OCI-LY7 (cell line): ENCODE data around the gene DDX10. TPM values are rescaled to one million over a fixed set of nuclear protein-coding genes. Genes with fewer than 3 reads are reported as not detected.

Experiments
- BruUV-seq: library from RNA; stranded (reverse); fragments of 400-500 nt; replicated peaks from 2 replicates; lab custom pipeline; 2021; lab: Mats Ljungman, UMichigan
- CTCF ChIA-PET: fragments of 300-600 bp; sonication (Branson Sonifier 250); formaldehyde crosslinking; loops from one replicate; lab custom pipeline; 2022; ENCODE audit warnings: antibody characterized with exemption; ENCODE audit not compliant: unreplicated experiment; lab: Charles Lee
- POLR2A ChIA-PET: fragments of 300-600 bp; sonication (Branson Sonifier 250); formaldehyde crosslinking; loops from one replicate; lab custom pipeline; 2022; ENCODE audit warnings: antibody characterized with exemption; lab: Charles Lee
- DNase-seq: peaks from one replicate; pipeline ENCODE4 v3.0.0-alpha.2; 2015; ENCODE audit warnings: low spot score
- H2AFZ ChIP-seq: fragments of 200-600 bp; sonication (generic), shearing (Covaris generic); 2 replicates; pipeline ENCODE4 v1.6.1; 2014; ENCODE audit warnings: mild to moderate bottlenecking, antibody characterized with exemption, low read length, moderate library complexity
- H3K27ac ChIP-seq: fragments of 200-600 bp; sonication (generic); 2 replicates; pipeline ENCODE4 v1.5.1; 2014; ENCODE audit warnings: mixed run types, low read depth, mild to moderate bottlenecking, moderate library complexity, low read length, inconsistent platforms; ENCODE audit not compliant: poor library complexity, severe bottlenecking
- H3K36me3 ChIP-seq: fragments of 200-600 bp; sonication (generic); 2 replicates; pipeline ENCODE4 v1.6.1; 2014; ENCODE audit warnings: mild to moderate bottlenecking, antibody characterized with exemption, low read length, moderate library complexity, mixed read lengths; ENCODE audit not compliant: insufficient read depth
- H3K4me1 ChIP-seq: fragments of 200-600 bp; sonication (generic); 2 replicates; pipeline ENCODE4 v1.5.1; 2014; ENCODE audit warnings: mild to moderate bottlenecking, low read length; ENCODE audit not compliant: insufficient read depth, poor library complexity, severe bottlenecking
- H3K4me2 ChIP-seq: fragments of 200-600 bp; sonication (generic); 2 replicates; pipeline ENCODE4 v1.6.1; 2014; ENCODE audit warnings: mild to moderate bottlenecking, low read length
- H3K4me3 ChIP-seq: fragments of 200-600 bp; sonication (generic); 2 replicates; pipeline ENCODE4 v1.5.1; 2014; ENCODE audit warnings: mild to moderate bottlenecking, low read depth, low read length; ENCODE audit not compliant: poor library complexity, severe bottlenecking
- H3K79me2 ChIP-seq: fragments of 200-600 bp; sonication (generic); 2 replicates; pipeline ENCODE4 v1.6.1; 2016; ENCODE audit warnings: low read depth, mild to moderate bottlenecking, low read length, moderate library complexity, mixed read lengths; ENCODE audit not compliant: insufficient read depth
- H3K9me2 ChIP-seq: fragments of 200-600 bp; sonication (generic); 2 replicates; pipeline ENCODE4 v1.6.1; 2016; ENCODE audit warnings: mild to moderate bottlenecking, low read length, mixed read lengths; ENCODE audit not compliant: insufficient read depth
- H3K9me3 ChIP-seq: fragments of 200-600 bp; sonication (generic); 2 replicates; pipeline ENCODE4 v1.6.1; 2014; ENCODE audit warnings: mild to moderate bottlenecking, mixed run types, low read length, mixed read lengths
- H4K20me1 ChIP-seq: fragments of 200-600 bp; sonication (generic); 2 replicates; pipeline ENCODE4 v1.6.1; 2014; ENCODE audit warnings: mild to moderate bottlenecking, antibody characterized with exemption, low read length, moderate library complexity, mixed read lengths; ENCODE audit not compliant: insufficient read depth
- CTCF ChIP-seq: fragments of 200-600 bp; sonication (generic); conservative IDR thresholded peaks from 2 replicates; pipeline ENCODE4 v1.5.1; 2014; ENCODE audit warnings: mild to moderate bottlenecking, antibody characterized with exemption, low read length, moderate library complexity, mixed read lengths
- EZH2phosphoT487 ChIP-seq: fragments of 200-600 bp; sonication (generic); IDR thresholded peaks from 2 replicates; pipeline ENCODE4 v1.6.1; 2018; ENCODE audit warnings: low read depth, borderline replicate concordance, mild to moderate bottlenecking, mixed run types, antibody characterized with exemption, low read length, moderate library complexity, mixed read lengths
- intact Hi-C: fragments of 100-400 bp; cut with micrococcal nuclease; formaldehyde crosslinking; loops from one replicate; pipeline ENCODE4 v1.10.0; 2022; ENCODE audit not compliant: unreplicated experiment
- total RNA-seq, 2 experiments: library from RNA; depleted of rRNA in 1 of 2; stranded (reverse); fragments of >200 nt in 1 of 2; shearing (Covaris generic) in 1 of 2; gene quantifications; 2 replicates each; pipeline ENCODE4 v1.2.3, GENCODE V29; 2014 to 2022

DDX10 gene
- total RNA-seq, 2 experiments from 2014 or later, result 46.5 to 48.7 TPM

- BruUV-seq, result no TSS peak
- Histone ChIP-seq H4K20me1 (no peaks in the 10 kb centered on the region), H3K4me3 (no peak overlapping the region), H3K4me2 (no peak overlapping the region), H2AFZ (no peak overlapping the region), H3K9me3 (no peaks in the 10 kb centered on the region), H3K36me3 (no peaks in the 10 kb centered on the region), H3K27ac (no peak overlapping the region), H3K9me2 (no peaks in the 10 kb centered on the region), H3K4me1 (no peaks in the 10 kb centered on the region), H3K79me2 (no peaks in the 10 kb centered on the region)
- CTCF ChIA-PET, result no interaction called here
- no peak for TF ChIP-seq EZH2phosphoT487
- TF ChIP-seq CTCF, result no peak
- DNase-seq, result no peak
- POLR2A ChIA-PET, result no interaction called here
- intact Hi-C loops, result no loop called here
Observed at GRCh38 chr11:108929241-108929640, 264.4 kb downstream of the DDX10 start.

- CTCF ChIA-PET, result no interaction called here
- intact Hi-C loops, result no loop called here
Observed at GRCh38 chr11:108931168-108931567, 266.3 kb downstream of the DDX10 start.

More at GRCh38 chr11:108931168-108931567, 266.3 kb downstream of the DDX10 start:
- H2AFZ ChIP-seq, result no peak overlapping the region
- no peaks in the 10 kb centered on the region for H3K9me3 ChIP-seq
- no peaks in the 10 kb centered on the region for H3K36me3 ChIP-seq
- H3K4me3 ChIP-seq, result no peak overlapping the region
- POLR2A ChIA-PET, result interaction anchor here (1.0 kb wide), 1 partner anchor 11 kb away, joined by 4 read pairs; no protein-coding TSS in a partner anchor
- H3K4me2 ChIP-seq, result no peak overlapping the region
- no peaks in the 10 kb centered on the region for H4K20me1 ChIP-seq
- H3K9me2 ChIP-seq, result no peaks in the 10 kb centered on the region
- DNase-seq, result no peak
- no TSS peak for BruUV-seq
- H3K79me2 ChIP-seq, result no peaks in the 10 kb centered on the region
- H3K4me1 ChIP-seq, result no peaks in the 10 kb centered on the region
- TF ChIP-seq EZH2phosphoT487, result no peak
- no peak for TF ChIP-seq CTCF
- no peak overlapping the region for H3K27ac ChIP-seq
